Activated CD4-positive, alpha-beta T cell treated with anti-CD3 and anti-CD28 coated beads, Interleukin-2, amount 10 ng/mL, durations not matched to agents 24 days and 14 days (primary cell): Measurements from ENCODE around the gene ZSCAN20. TPM values are rescaled to one million over a fixed set of nuclear protein-coding genes. Genes with fewer than 3 reads are reported as not detected.

Experiments used
- DNase-seq: peaks from one replicate; pipeline ENCODE4 v3.0.0; 2022
- H3K27ac Mint-ChIP-seq: one replicate; pipeline ENCODE4 v1.8.0; 2022; ENCODE audit warnings: mild to moderate bottlenecking, mixed read lengths
- H3K27me3 Mint-ChIP-seq: one replicate; pipeline ENCODE4 v1.8.0; 2022; ENCODE audit warnings: mixed read lengths
- H3K36me3 Mint-ChIP-seq: one replicate; pipeline ENCODE4 v1.8.0; 2022; ENCODE audit warnings: low read depth, mild to moderate bottlenecking, mixed read lengths
- H3K4me1 Mint-ChIP-seq: one replicate; pipeline ENCODE4 v1.8.0; 2021; ENCODE audit warnings: mixed read lengths
- H3K4me3 Mint-ChIP-seq: one replicate; pipeline ENCODE4 v1.8.0; 2022; ENCODE audit warnings: mild to moderate bottlenecking, moderate library complexity, mixed read lengths
- H3K9me3 Mint-ChIP-seq: one replicate; pipeline ENCODE4 v1.8.0; 2021; ENCODE audit warnings: mixed read lengths
- intact Hi-C: fragments of 100-400 bp; cut with micrococcal nuclease; formaldehyde crosslinking; loops from one replicate; pipeline ENCODE4 v1.15.1; 2023
- total RNA-seq: library from RNA; stranded (reverse); gene quantifications from 2 replicates; pipeline ENCODE4 v1.2.3, GENCODE V29; 2022

Gene ZSCAN20
- total RNA-seq, result 2.0 and 2.8 TPM in 2 replicates

- intact Hi-C loops, result loop anchor here (1.0 to 10.0 kb wide), 3 partner anchors 105 to 378 kb away; no protein-coding TSS in a partner anchor
- Mint-ChIP-seq H3K36me3 (no peaks in the 10 kb centered on the region), H3K4me3 (peak within 1 kb of the TSS; percentile 85), H3K27me3 (no peaks in the 10 kb centered on the region), H3K27ac (peak within 1 kb of the TSS; percentile 57), H3K9me3 (no peaks in the 10 kb centered on the region), H3K4me1 (peaks cover 22% of the 10 kb centered on the region)
- peak; percentile 95 for DNase-seq
Observed at GRCh38 chr1:33472269-33472980, at the start of gene ZSCAN20. ZSCAN20 (plus strand) TSS chr1:33472645; CDS start chr1:33479289, 6,644 bp downstream.

DNA sequence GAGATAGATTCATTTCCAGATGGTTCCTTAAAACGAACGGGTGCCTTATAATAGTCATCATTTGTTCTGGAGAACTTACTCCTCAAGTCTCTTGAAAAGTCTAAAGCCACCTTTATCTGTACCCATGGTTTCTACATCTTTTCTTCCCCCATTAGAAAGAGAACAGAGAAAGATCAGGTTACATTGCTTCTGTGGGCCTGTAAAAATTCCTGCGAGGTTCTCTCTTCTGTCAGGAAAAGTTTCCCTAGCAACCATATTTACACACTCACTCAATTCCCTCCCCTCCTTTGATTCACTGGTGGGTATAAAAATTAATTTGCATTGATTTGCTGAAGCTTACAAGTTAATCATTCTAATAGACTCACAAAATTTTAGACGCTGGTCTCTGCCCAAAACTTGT lies 48.2 kb upstream of the ZSCAN20 start:
- Mint-ChIP-seq H3K4me1 (no peaks in the 10 kb centered on the region), H3K36me3 (no peaks in the 10 kb centered on the region), H3K27ac (no peak overlapping the region), H3K4me3 (no peak overlapping the region), H3K9me3 (no peaks in the 10 kb centered on the region), H3K27me3 (peaks cover 29% of the 10 kb centered on the region)
- intact Hi-C loops, result no loop called here
- DNase-seq, result no peak

GRCh38 chr1:33424610-33425009 lies 47.8 kb upstream of the ZSCAN20 start:
- H3K4me1 Mint-ChIP-seq, result no peaks in the 10 kb centered on the region
- no peak for DNase-seq
- H3K36me3 Mint-ChIP-seq, result no peaks in the 10 kb centered on the region
- H3K27ac Mint-ChIP-seq, result no peak overlapping the region
- intact Hi-C loops, result no loop called here
- no peak overlapping the region for H3K4me3 Mint-ChIP-seq
- H3K9me3 Mint-ChIP-seq, result no peaks in the 10 kb centered on the region
- H3K27me3 Mint-ChIP-seq, result peaks cover 29% of the 10 kb centered on the region

GRCh38 chr1:33425900-33426299 lies 46.5 kb upstream of the ZSCAN20 start:
- no peak for DNase-seq
- H3K27me3 Mint-ChIP-seq, result peaks cover 27% of the 10 kb centered on the region
- H3K4me3 Mint-ChIP-seq, result no peak overlapping the region
- H3K9me3 Mint-ChIP-seq, result no peaks in the 10 kb centered on the region
- no peak overlapping the region for H3K27ac Mint-ChIP-seq
- H3K36me3 Mint-ChIP-seq, result no peaks in the 10 kb centered on the region
- H3K4me1 Mint-ChIP-seq, result no peaks in the 10 kb centered on the region
- intact Hi-C loops, result no loop called here

GRCh38 chr1:33426916-33427315 lies 45.5 kb upstream of the ZSCAN20 start:
- H3K4me1 Mint-ChIP-seq, result peaks cover 2% of the 10 kb centered on the region
- no peaks in the 10 kb centered on the region for H3K36me3 Mint-ChIP-seq
- intact Hi-C loops, result no loop called here
- no peaks in the 10 kb centered on the region for H3K9me3 Mint-ChIP-seq
- H3K27ac Mint-ChIP-seq, result no peak overlapping the region
- no peak overlapping the region for H3K4me3 Mint-ChIP-seq
- peaks cover 24% of the 10 kb centered on the region for H3K27me3 Mint-ChIP-seq
- no peak for DNase-seq

DNA sequence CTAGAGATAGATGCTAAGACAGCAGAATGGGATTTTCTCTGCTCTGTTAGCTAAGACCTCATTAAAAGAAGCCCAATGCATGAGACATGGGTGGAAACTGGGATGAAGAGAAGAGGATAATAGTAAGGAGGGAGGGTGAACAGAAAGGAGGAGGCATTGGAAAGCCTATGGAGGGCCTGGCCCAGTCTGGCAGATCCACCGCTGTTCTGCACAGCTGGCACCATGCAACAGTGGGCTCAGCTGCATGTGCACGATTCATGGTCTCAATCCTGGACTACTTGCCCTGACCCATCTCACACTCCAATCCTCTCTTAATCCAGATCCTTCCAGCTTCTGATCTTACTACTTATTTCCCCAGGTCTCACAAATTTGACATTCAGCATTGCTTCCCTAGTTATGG lies 43.8 kb upstream of the ZSCAN20 start:
- Mint-ChIP-seq H3K36me3 (no peaks in the 10 kb centered on the region), H3K4me3 (no peak overlapping the region), H3K9me3 (no peaks in the 10 kb centered on the region), H3K27ac (no peak overlapping the region), H3K4me1 (peaks cover 4% of the 10 kb centered on the region), H3K27me3 (peaks cover 24% of the 10 kb centered on the region)
- DNase-seq, result no peak
- intact Hi-C loops, result no loop called here

DNA sequence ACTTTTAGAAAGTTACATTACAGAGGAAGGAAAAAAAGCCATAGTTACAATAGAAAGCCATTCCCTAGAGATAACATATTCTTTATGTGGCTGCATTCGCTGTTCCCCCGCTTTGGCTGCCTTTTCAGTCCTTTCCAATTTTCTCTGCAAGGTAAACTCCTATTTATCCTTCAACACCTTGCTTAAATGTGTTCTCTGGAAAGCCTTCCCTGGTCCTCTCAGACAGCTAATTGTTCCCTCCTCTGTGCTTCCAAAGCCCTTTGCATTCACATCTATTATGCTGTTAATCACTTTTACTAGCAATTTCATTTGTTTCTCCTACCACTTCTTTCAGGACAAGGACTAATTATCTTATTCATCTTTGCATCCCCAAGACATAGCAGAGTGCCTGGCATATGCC lies 43.1 kb upstream of the ZSCAN20 start:
- H3K27ac Mint-ChIP-seq, result no peak overlapping the region
- no peak overlapping the region for H3K4me3 Mint-ChIP-seq
- H3K36me3 Mint-ChIP-seq, result no peaks in the 10 kb centered on the region
- H3K27me3 Mint-ChIP-seq, result peaks cover 28% of the 10 kb centered on the region
- peaks cover 4% of the 10 kb centered on the region for H3K4me1 Mint-ChIP-seq
- no peak for DNase-seq
- intact Hi-C loops, result no loop called here
- no peaks in the 10 kb centered on the region for H3K9me3 Mint-ChIP-seq

GRCh38 chr1:33429856-33430691 lies 42.4 kb upstream of the ZSCAN20 start:
- no peak overlapping the region for H3K27ac Mint-ChIP-seq
- no peak overlapping the region for H3K4me3 Mint-ChIP-seq
- H3K4me1 Mint-ChIP-seq, result peaks cover 4% of the 10 kb centered on the region
- H3K36me3 Mint-ChIP-seq, result no peaks in the 10 kb centered on the region
- intact Hi-C loops, result no loop called here
- H3K27me3 Mint-ChIP-seq, result peaks cover 29% of the 10 kb centered on the region
- peak; percentile 65 for DNase-seq
- no peaks in the 10 kb centered on the region for H3K9me3 Mint-ChIP-seq

DNA sequence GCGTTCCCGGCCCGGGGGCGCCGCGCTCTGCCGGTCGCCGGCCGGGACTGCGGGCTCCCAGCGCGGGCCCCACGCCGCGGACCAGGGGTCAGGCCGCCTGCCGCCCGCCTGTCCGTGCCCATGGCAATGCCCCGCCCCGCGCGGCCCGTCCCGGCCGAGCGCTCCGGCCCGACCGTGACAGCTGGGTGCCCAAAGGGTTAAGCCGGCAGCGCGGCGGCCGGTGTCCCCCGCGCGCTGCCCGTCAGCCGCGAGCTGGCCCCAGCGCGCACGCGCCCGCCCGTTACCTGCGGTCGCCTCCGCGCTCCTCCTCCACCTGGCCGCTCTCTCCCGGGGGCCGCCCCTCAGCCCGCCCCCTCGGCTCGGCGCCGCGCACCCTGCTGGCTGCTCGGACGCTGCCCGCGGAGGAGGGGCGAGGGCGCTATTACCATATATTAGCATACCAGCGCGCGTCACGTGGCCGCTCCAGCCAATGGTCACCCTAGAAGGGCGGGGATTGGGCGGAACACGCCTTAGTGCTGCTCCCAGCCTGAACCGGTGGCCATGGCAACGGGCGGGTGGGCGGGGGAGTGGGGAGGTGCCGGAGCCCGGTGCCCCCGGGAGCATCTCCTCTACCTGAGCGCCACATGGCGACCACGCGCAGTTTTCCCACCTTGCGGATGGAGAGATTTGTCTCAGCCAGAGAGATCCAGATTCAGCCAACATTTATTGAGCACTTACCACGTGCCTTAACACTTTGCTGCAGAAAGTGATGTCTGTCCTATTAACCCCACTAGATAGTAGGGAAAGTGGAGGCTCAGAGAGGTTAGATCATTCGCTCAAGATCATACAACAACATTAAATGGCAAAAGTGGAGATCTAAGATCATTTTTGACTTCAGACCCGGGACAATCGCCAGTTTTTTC lies 41.5 kb upstream of the ZSCAN20 start, which contains the start of gene PHC2:
PHC2 (minus strand) TSS at position 404 of the 902 bp plus-strand sequence. CDS start 55,556 bp downstream, outside the sequence.
- DNase-seq, result peak; percentile 95
- H3K9me3 Mint-ChIP-seq, result no peaks in the 10 kb centered on the region
- H3K27me3 Mint-ChIP-seq, result peaks cover 27% of the 10 kb centered on the region
- no peak within 1 kb of the TSS for H3K27ac Mint-ChIP-seq
- H3K36me3 Mint-ChIP-seq, result no peaks in the 10 kb centered on the region
- intact Hi-C loops, result no loop called here
- peaks cover 4% of the 10 kb centered on the region for H3K4me1 Mint-ChIP-seq
- peak within 1 kb of the TSS; percentile 70 for H3K4me3 Mint-ChIP-seq

DNA sequence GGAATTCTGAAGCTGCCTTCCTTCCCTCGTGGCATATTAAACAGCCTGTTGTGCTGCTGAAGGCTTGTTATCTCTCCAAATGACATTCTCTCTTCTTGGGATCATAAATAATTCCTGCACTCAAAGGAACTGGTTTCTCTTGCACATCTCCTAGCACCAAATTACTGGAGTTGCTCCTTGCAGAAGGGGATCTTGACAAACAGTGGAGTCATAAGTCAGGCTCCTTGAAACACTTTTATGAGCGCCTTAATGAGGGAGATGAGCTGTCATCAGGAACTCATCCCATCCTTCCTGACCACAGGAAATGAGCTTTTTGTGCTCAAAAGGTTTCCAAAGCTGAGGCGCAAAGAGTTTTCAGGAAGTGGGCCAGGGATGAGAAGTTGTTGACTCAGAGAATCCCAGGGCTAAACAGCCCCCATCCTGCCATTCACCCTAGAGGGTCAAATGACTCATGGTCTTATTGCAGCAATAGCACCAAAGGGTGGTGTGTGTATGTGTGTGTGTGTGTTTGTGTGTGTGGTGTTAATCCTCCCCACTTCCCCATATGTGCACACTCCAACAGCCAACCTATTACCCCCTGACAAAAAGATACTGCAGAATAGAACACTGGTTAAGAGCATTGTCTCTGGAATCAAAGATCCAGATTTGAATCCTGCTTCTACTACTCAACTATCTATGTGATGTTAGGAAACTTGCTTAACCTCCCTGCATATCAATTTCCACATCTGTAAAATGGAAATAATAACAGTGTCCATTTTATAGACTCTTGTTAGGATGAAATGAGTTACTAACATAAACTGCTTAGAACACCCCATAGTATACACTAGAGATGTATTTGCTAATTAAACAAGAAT lies 38.7 kb upstream of the ZSCAN20 start:
- Mint-ChIP-seq H3K27ac (no peak overlapping the region), H3K4me3 (no peak overlapping the region), H3K27me3 (peaks cover 40% of the 10 kb centered on the region), H3K36me3 (no peaks in the 10 kb centered on the region), H3K9me3 (no peaks in the 10 kb centered on the region), H3K4me1 (peaks cover 4% of the 10 kb centered on the region)
- DNase-seq, result no peak
- intact Hi-C loops, result no loop called here

GRCh38 chr1:33434363-33434750 lies 38.1 kb upstream of the ZSCAN20 start:
- no peak overlapping the region for H3K4me3 Mint-ChIP-seq
- intact Hi-C loops, result no loop called here
- no peaks in the 10 kb centered on the region for H3K36me3 Mint-ChIP-seq
- no peak for DNase-seq
- peaks cover 4% of the 10 kb centered on the region for H3K4me1 Mint-ChIP-seq
- no peaks in the 10 kb centered on the region for H3K9me3 Mint-ChIP-seq
- H3K27me3 Mint-ChIP-seq, result peaks cover 43% of the 10 kb centered on the region
- no peak overlapping the region for H3K27ac Mint-ChIP-seq

- Mint-ChIP-seq H3K9me3 (no peaks in the 10 kb centered on the region), H3K27ac (no peak overlapping the region), H3K36me3 (no peaks in the 10 kb centered on the region), H3K27me3 (peaks cover 52% of the 10 kb centered on the region), H3K4me1 (peaks cover 4% of the 10 kb centered on the region), H3K4me3 (no peak overlapping the region)
- intact Hi-C loops, result no loop called here
- no peak for DNase-seq
Observed at GRCh38 chr1:33435096-33435820, 37.2 kb upstream of the ZSCAN20 start.
